H4 (cell line): ENCODE results near the gene CFAP65. TPM values are rescaled to one million over a fixed set of nuclear protein-coding genes. Genes with fewer than 3 reads are reported as not detected.

ENCODE experiments used
- DNase-seq: peaks from one replicate; pipeline ENCODE4 v3.0.0-alpha.2; 2015; ENCODE audit warnings: low spot score
- total RNA-seq: library from RNA; depleted of rRNA; stranded (reverse); fragments of >200 nt; shearing (Covaris generic); gene quantifications from 2 replicates; pipeline ENCODE4 v1.2.3, GENCODE V29; 2014

The CFAP65 gene
- total RNA-seq, 1 experiment from 2014 or later, result 0.10 TPM

DNA sequence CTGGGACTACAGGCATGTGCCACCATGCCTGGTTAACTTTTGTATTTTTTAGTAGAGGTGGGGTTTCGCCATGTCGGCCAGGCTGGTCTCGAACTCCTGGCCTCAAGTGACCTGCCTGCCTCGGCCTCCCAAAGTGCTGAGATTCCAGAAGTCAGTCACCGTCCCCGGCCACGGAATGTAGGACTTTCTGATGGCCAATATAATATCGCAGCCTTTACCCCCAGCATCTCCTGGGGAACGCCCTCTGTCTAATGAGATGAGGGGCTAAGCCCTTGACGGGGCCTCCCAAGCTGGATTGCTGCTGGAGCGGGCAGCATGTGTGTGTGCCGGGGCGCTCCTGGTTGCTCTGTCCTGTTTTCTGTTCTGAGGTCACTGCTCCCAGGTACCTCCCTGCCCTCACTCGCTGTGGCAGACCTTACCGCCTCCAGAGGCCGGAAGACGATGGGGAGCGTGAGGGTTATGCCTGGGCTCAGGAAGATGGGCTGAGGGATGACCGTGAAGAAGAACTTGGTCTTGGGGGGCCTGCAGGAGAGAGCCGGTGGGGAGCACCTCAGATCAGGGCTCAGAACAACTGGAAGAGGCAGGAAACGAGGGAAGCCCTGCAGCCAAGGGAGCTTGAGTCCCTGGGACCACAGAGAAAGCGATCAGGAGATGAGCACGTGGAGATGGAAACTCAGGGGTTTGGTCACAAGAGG lies 9.1 kb downstream of the CFAP65 start:
- no peak for DNase-seq

DNA sequence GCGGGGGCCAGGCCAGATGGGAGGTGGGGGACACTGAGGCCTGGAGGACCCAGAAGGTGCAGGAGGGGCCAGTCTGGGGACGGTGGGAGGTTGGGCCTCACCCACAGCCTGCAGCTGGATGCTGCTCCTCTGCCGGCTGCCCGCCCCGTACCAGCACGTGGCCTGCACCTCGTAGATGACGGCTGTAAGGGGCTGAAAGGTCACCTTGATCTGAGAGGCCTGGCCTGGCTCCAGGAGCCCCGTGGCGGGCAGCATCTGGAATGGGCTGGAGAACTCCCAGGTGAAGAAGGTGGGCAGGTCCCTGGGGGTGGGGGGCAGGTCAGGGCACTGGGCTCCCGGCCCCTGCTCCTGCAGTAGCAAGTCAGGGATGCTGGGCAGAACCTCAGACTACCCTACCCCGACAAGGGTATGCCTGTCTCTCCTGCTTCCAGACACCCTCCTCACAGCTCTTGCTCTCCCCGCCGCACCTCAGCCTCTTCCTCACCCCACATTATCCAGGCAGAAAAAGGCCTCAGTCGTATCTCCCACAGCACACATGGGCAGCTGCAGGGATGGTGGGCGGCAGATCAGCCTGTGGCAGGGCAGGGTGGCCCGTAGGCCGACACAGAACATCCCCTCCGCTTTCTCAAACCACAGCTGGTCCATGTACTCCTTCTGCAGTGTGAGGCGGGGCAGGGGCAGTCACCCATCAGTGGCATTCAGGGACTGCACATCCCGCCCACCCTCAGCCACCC lies 10.1 kb downstream of the CFAP65 start:
- DNase-seq, result no peak

DNA sequence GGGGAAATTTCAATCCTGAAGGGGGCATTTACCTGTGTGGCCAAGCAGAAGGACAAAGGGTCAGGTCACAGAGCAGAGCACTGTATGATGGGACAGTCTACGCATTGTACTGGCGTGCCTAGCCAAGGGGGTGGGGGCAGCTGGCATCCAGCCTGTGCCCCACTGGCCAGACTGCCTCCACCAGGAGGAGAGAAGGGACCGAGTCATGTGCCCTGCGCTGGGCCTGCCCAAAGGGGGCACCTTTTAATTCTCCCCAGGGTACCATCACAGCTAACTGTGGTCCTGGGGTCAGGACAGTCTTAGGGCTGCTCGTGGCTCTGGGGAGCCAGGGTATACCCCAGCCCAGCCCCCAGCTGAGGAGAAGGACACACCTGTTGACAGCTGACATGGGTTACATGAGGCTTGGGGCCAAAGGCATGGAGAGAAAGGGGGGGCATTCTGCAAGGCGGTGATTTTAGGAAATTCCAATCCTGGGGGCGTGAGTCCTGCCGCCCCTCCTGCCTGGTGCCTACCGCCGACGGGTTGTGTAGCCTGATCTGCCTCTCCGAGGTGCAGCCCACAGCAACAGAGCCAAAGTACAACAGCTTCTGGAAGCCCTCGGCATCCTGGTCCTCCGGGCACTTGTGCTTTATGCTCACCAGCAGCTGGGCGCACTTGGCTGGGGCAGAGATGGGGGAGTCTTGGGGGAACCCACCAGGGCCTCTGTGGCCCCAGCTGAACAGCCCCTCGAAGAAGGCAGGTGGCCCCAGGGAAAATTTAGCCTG lies 11.0 kb downstream of the CFAP65 start:
- no peak for DNase-seq

DNA sequence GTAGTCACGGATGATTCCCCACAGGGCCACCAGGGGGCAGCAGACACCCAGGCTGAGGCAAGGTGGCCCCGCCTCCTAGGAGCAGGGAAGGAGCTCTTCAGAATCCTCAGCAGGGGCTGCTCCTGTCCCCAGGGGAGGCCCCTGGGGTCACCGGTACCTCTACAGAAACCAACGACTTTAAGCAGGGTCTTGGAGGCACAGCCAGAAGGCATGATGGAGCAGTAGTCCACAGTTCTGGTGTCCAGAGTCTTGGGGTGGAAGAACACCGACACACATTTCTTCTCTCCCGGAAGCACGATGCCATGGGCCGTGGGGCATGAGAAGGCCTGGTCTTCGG lies 11.5 kb downstream of the CFAP65 start:
- peak; percentile 62 for DNase-seq

DNA sequence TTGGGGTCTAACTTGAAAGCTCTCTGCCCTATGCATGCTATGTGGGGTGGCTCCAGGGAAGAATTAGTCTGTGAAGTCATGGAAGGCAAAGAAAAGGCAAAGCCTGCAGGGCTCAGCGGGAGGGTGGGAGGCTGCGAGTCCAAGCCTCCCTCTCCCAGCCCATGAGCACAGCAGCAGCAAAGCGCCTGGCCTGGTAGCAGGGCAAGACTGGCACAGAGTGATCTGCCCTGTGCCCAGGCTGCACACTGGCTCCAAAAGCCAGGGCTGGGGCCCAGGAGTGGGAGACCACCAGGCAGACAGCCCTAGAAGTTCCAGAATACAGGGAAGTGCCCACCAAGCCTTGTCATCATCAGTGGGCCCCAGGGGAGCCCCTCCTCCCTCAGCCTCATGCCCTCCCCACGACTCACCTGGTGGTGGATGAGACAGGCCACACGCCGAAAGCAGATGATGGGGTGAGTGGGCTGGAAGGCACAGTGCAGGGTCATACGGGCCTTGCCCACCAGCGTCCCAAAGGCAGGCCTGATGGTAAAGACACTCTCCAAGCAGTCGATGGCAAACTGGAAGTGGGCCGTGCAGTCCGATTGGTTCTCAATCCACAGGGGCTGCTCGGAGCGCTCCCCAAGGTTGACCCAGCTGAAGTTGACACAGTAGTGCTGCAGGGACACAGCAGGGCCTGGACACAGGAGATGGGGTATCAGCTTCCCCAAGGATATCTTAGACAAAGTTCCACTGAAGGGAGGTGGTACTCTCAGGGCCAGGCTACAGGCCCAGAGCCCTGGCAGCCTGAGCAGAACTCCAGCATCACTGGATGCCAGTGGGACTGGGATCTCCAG lies 12.1 kb downstream of the CFAP65 start:
- no peak for DNase-seq

DNA sequence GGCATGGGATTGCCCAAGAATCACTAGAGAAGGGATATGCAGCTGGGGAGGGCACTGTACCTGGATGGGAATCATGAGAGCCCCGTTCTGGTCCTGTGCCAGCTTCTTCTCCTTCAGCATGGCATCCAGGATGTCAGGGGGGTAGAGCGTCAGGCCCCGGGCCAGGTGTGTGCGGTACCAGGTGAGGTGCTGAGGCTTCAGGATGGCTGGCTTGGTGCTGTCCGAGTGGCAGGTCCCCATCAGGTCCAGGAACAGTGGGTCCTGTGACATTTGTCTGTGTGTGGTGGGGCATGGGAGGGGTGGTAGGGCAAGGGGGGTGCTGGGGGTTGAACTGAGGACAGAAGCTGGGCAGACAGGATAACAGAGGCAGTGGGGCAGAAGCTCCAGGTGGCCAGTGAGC lies 13.2 kb downstream of the CFAP65 start:
- no peak for DNase-seq

DNA sequence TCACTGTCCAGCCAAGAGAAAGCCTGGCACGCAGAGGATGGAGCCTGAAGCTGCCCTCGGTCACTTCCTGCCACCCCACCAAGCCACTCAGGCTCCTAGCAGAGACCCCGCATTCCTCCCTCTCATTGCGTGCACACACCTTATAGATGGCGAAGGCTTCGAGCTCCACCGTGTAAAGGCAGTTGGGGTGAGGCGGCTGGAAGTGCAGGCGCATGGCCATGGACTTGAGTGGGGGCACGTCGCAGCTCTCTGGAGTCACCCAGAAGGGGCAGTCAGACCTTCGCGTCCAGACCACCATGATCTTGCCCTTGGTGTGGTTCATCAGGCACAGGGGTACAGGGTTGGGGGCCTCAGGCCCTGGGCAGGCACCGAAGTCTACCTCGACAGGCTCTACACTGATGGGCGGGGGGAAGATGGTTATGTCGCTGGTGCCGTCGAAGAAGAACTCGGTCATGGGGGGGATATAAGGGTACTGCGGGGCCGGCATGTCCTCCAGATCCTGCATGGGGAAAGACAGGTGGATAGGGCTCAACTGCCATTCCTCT lies 13.7 kb downstream of the CFAP65 start:
- no peak for DNase-seq

DNA sequence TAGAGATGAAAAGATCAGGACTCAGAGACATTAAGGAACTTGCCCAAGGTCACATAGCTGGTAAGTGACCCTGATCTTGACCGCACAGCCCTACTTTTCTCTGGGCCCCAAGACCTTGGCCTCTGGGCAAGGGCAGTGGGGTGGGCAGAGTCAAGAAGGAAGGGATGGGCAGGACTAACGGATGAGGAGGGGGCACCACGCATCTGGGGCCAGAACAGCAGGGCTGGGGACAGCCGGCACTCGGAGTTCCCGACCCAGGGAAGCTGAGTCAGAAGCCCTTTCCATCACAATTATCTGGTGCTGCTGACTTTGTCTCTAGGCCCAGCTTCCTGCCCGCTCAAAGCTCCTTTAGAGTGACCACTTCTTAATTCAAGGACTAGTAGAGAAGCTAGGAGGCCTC lies 14.4 kb downstream of the CFAP65 start:
- no peak for DNase-seq

DNA sequence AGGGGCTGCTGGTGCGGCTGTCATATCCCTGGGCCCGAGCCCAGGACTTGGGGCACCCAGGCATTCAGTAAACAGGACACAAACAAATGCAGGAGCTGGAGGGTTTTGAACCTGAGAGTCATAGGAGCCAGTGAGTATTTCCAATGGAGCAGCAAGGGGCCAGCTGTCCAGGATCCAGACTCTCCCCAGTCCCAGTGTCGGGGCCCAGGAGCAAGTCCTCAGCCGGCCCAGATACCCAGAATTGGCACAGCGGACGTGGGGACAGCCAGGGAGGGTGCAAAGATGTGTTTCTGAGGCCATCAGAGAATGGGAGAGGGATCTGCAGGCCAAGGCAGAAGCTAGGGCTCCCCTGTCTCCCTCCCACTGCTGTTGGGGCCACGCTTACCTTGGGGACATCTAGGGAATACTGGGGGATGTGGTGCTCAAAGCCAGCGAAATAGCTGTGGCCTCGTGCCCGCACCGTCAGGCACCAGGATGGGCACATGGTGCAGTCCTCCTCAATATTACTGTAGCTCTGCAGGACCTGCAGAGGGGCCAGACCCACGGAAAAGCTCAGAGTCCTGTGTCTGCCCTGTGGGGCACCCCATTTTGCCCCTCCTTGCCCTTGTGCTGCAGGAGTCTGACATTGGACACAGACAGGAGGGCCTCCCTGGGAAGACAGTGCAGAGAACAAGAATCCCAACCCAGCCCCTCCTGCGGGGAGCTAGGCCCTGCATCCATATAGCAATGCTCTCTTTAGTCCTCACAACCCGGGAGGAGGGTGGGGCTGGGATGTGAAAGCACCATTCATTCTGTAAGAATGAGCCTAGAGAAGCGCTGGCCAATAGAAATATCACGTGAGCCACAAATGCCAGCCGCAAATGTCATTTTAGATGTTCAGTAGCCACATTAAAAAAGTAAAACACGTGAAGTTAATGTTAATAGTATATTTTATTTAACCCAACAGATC lies 15.4 kb downstream of the CFAP65 start:
- DNase-seq, result no peak

DNA sequence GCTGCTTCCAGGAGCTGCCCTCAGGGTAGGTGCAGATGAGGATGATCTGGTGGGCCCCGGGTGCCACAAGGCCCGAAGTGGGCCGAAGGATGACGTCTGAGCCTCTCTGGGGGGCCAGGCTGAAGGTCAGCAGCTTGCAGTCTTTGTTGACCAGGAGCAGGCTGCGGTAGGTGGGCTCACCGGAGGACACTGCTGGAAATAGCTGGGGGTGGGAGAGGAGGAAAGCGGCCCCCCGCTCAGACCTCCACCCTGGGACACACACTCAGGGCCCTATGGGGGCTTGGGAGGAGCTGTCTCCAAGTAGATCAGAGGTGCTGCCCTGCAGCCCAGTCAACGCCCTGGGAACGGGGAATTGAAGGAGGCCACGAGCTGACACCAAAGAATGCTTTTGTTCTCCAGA lies 17.3 kb downstream of the CFAP65 start:
- DNase-seq, result no peak

DNA sequence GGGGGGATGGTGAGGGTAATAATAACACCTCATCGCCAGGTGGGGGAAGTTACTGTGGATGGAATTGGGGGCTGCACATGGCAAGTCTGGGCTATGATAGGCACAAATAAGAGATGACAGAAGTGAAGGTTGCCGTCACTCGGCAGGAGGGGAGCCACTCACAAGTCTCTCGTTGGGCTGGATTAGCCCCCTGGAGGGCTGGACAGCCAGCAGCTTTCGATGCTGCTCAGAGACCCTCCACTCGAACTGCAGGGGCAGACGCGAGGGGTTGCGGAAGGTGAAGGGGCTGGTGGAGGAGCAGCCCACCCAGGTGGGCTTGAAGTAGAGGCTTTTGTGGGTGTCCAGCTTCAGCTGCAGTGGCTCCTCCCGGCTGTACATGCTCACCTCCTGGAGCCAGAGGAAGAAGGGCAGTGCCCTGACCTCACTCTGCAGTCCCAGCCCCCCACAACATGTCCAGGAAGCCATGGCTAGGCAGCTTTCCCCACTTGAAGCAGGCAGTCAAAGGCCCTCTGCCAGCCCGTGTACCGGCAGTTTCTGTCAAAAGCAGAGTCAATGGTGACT lies 18.2 kb downstream of the CFAP65 start:
- DNase-seq, result no peak

DNA sequence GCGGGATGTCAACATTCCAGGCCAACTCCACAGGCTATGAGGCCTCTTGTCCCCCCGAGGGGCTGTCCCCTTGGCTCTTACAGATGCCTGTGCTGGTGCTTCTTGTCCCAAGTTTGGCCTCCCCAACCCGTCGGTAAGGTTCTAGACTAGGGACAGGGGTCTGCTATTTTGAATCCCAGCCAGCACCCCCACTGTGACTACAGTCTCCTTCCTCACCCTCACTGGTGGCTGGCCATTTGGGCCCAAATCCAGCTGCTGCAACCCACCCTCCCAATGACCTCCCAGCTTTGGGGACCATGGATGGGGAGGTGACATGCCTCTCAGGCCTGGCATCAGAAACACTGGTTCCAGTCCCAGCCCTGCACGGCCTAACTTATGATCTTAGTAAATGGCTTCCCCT lies 18.7 kb downstream of the CFAP65 start:
- DNase-seq, result no peak

DNA sequence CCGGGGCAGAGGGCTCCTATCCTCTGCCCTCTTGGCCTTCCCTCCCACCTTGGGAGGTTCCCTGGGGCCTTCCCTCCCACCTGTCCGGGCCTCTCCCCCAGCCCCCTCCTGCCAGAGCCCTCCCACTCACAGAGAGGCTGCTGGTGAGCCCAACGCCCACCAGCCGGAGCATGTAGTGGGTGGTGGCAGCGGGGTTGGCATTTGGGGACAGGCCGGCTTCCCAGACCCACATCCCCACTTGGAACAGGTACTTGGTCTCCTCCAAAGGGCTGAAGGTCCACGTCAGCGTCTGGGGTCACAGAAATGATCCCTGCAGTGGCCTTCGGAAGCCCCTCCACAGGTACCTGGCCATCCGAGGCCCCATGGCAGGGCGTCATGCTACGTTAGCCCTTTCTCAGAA lies 19.3 kb downstream of the CFAP65 start:
- DNase-seq, result no peak

DNA sequence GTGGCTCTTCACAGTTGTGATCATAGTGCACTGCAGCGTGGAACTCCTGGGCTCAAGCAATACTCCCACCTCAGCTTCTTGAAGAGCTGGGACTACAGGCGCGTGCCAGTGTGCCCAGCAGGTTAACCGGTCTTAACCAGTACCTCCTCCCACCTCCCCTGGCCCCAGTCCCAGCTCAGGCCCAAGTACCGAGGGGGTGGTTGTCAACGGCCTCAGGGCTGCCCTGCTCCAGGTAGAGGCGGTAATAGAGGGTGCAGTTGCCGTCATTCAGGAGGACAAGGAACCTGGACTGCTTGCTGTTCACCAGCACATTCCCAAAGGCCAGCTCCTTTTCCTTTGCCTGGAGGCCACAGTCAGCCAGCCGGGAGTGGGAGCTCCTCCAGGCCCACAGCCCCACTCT lies 19.7 kb downstream of the CFAP65 start:
- DNase-seq, result no peak

DNA sequence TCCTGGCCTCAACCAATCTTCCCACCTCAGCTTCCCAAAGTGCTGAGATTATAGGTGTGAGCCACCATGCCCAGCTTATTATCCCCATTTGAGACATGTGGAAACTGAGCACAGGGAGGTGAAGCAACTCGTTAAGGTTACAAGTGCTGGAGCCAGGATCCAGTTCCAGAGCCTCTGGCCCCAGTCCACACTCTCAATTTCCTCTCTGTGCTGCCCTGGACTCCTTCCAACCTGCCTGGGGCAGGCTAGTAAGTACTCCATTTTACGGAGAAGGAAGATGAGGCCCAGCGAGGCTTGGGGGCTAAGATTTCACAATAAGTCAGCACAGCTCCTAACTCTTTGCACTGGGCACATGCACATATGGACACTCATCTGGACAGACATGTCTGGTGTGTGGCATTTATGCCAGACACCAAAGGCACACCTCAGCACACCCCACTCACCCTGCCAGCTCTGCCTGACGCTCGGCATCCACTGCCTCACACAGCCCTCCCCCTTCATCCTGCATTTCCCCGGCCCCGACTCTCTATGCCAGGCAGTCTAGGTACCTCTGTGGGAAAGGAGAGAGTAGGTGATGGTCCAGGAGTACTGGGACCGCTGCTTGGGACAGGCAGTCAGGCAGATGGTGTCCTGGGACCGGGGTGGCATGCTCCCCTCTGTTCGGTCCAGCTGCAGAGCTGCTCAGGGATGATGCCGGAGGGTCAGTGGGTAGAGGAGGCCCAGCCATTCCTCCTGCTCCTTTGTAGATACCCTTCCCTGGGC lies 20.5 kb downstream of the CFAP65 start:
- no peak for DNase-seq

DNA sequence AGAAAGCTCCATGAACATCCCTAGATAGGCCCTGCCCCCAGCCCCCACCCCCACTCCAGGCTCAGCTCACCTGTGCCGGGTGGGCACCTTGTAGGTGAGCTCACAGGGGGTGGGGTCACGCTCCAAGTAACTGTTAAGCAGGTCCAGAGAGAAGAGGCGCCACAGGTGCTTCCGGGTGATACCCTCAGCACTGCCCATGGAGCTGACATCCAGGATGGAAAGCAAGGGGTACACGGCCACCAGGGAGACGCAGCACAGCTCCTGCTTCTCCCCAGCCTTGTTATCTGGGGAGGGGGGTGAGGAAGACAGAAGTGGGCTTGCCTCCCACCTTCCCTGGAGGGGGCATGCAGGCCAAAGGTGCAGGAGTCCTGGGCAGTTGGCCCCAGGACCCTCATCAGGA lies 21.9 kb downstream of the CFAP65 start:
- DNase-seq, result no peak

DNA sequence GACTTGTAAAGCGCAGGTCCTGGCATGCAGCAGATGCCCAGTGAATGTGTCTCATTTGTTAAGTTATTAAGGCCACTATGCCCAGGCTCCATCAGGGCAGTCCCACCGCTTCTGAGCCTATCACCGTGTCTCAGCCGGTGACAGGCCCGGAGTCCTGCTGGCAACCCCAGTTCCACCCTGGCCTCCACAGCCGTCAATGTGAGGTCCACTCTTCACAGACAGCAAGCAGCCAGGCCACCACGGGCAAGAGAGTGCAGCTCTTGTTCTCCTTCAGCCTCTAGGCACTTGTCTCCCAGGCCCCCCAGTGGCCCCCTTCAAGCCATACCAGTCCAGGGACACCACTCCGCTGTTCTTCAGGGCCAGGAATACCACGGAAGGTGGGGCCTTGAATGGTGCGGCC lies 22.6 kb downstream of the CFAP65 start:
- DNase-seq, result no peak

DNA sequence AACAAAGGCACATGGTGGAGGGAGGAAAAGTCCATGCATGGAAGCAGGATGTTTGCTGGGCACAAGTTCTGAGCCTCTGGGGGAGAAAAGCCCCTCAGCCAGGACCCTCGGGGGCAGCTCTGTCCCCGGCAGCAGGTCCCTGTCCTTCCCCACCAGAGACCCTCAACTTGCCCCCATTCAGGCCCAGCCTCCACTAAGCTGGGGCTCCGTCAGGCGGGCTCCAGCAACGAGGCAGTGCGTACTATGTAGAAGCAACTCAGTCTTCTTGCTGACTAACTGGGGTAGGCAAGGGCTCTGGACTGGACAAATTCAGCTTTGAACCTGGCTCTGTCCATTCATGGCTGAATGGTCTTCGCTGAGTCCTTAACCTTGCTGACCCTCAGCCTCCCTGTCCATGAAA lies 23.0 kb downstream of the CFAP65 start:
- DNase-seq, result no peak

DNA sequence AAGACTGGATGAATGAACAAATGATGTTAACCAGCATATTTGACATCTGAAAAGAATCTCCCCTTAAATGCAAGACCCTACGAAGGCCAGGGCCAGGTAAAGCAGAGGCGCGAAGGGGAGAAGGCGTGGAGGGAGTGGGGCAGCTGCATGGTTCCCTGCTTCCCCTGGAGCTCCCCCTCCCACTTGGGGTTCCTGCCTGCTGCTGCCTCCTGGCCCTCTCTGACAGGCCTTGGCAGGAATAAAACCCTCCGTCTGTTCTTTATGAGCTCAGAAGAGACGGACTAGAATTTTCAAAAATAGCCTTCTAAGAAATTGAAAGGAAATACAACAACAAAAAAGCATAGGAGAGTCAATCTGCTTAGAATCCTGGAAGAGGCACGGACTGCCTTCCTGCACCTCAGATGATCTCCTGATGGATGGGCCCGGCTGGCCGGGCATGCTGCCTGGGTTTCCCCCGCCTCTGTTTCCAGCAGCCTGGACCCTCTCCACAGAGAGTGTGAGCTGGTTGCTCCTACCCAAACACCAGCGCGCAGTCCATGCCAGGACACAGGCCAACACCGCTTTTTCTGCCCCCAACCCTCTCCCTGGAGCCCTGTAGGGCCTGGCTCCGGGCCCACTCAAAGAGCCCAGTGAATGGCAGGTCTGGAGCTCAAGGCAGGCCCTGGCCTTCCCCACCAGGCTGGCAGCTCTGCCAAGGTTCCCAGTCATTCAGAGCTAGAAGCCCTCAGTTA lies 23.9 kb downstream of the CFAP65 start:
- no peak for DNase-seq
